ENCODE data around the gene MARCHF3.
"Not testable (repeated sequence)": the region's sequence is repeated elsewhere in the genome, so short reads cannot be mapped to it uniquely, and the experiment has no call there.

Gene MARCHF3

GRCh38 chr5:126848253-126848652, 182.1 kb downstream of the MARCHF3 start:
- no peak for DNase-seq (ENCODE audit: low read depth, low spot score)

GRCh38 chr5:126847826-126848251, 182.5 kb downstream of the MARCHF3 start:
- DNase-seq (ENCODE audit: low read depth, low spot score): no peak

GRCh38 chr5:126847456-126847820, 182.9 kb downstream of the MARCHF3 start:
- no peak for DNase-seq (ENCODE audit: low read depth, low spot score)

- DNase-seq (ENCODE audit: low read depth, low spot score): no peak
Observed at GRCh38 chr5:126846744-126847455, 183.5 kb downstream of the MARCHF3 start.

GRCh38 chr5:126846344-126846743, 184.0 kb downstream of the MARCHF3 start:
- no peak for DNase-seq (ENCODE audit: low read depth, low spot score)

GRCh38 chr5:126845470-126846070, 184.8 kb downstream of the MARCHF3 start:
- not testable (repeated sequence) for DNase-seq (ENCODE audit: low read depth, low spot score)

GRCh38 chr5:126843375-126843774, 187.0 kb downstream of the MARCHF3 start:
- not testable (repeated sequence) for DNase-seq (ENCODE audit: low read depth, low spot score)

GRCh38 chr5:126839407-126839806, 191.0 kb downstream of the MARCHF3 start:
- not testable (repeated sequence) for DNase-seq (ENCODE audit: low read depth, low spot score)

GRCh38 chr5:126837906-126838539, 192.3 kb downstream of the MARCHF3 start:
- no peak for DNase-seq (ENCODE audit: low read depth, low spot score)

GRCh38 chr5:126837242-126837641, 193.1 kb downstream of the MARCHF3 start:
- DNase-seq (ENCODE audit: low read depth, low spot score): no peak

- DNase-seq (ENCODE audit: low read depth, low spot score): no peak
Observed at GRCh38 chr5:126836778-126837177, 193.6 kb downstream of the MARCHF3 start.

- no peak for DNase-seq (ENCODE audit: low read depth, low spot score)
Observed at GRCh38 chr5:126831156-126831555, 199.2 kb downstream of the MARCHF3 start.

GRCh38 chr5:126830061-126830460, 200.3 kb downstream of the MARCHF3 start:
- no peak for DNase-seq (ENCODE audit: low read depth, low spot score)

- DNase-seq (ENCODE audit: low read depth, low spot score): no peak
Observed at GRCh38 chr5:126829098-126829497, 201.3 kb downstream of the MARCHF3 start.

GRCh38 chr5:126826619-126827215, 203.6 kb downstream of the MARCHF3 start:
- DNase-seq (ENCODE audit: low read depth, low spot score): no peak

- DNase-seq (ENCODE audit: low read depth, low spot score): no peak
Observed at GRCh38 chr5:126819253-126819652, 211.1 kb downstream of the MARCHF3 start.

- DNase-seq (ENCODE audit: low read depth, low spot score): no peak
Observed at GRCh38 chr5:126818736-126819135, 211.6 kb downstream of the MARCHF3 start.
